GM19455 (cell line): ENCODE results near the gene CACNA2D1.

Source experiments
- ATAC-seq: cut with Tn5 transposase; IDR thresholded peaks from one replicate; pipeline ENCODE4 v1.9.1; 2021; ENCODE audit not compliant: unreplicated experiment

Gene CACNA2D1

DNA sequence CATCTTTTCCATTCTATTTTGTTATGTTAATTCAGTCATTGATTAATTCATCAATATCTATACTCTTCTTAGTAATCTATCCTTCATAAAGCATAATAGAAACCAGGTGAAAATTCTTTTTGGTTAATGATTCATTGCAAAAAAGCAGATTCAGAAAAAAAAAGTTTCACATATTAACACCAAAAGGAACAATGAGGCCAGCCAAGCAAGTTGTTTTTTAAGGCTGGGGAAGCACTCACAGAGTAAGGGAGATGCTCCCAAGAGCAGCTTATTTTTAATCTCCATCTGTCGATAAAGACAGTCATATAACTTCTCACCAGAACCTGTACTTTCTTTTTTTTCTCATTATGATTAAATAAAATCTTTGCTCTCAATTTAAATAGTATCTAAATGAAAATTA lies 95.8 kb downstream of the CACNA2D1 start:
- no peak for ATAC-seq

DNA sequence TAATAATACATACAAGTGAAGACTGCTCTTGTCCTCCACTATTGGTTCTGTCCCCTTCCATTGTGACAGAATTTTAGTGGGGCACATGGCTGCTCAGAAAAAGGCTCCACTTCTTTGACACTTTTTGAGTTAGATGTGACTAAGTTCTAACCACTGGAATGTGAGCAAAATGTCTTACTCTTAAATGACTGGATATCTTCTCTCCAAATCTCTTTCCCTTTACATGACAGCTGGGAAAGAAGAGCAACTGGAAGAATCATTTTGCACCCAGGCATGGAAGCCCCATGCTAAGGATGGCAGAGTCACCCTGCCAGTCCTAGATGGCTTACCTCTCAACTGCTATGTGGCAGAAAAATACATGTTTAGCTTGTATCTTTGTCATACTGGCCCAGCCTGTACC lies 97.7 kb downstream of the CACNA2D1 start:
- ATAC-seq: no peak

DNA sequence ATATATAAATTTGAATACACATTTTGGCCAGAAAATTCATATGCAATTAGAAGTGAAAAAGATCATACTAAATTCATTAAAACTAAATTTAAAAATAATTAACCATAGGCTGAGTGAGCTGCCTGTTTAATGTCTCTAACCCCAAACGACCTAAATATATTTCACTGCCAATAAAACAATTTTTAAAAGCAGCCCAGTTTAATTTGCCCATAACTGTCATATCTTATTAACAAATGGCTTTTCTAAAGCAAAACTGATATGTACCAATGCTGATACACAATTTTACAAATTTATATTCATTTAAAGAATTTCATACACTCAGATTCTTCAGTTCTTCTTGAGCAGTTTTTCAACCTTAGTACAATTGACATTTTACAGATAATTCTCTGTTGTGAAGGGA lies 99.9 kb downstream of the CACNA2D1 start:
- no peak for ATAC-seq

DNA sequence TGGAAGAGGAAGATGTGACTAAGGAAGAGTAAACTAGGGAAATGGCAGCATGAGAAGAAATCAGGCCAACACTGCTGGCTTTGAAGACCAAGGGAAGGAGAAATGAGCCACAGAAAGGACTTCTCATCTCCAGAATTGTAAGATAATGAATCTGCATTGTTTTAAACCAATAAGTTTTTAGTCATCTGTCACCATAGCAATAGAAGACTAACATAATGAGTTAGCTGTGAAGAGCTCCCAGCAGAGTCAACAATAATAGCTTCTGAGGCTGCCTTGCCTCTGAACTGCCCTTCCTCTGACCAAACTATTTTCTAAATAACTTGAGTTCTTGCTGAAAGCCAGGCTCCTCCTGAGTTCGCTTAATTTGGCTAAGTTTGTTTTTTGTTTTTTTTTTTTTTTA lies 103.6 kb downstream of the CACNA2D1 start:
- no peak for ATAC-seq

DNA sequence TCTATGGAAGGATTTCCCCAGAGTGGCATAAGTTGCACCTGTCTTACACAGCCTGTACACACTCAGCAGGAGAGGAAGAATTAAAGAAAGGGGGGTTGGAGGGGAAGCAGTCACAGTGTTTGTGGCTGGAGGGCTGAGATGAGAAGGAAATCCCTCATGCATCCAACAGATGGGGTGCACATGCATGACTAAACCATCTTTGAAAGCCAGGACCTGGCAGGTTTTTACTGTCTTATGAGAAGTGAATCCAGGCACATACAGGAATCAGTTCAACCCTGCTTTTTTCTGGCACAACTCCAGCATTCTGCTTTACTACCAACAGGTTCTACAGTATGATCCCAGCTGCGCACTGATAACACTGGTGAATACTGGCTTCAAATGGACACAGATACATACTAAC lies 107.7 kb downstream of the CACNA2D1 start:
- ATAC-seq: no peak

- ATAC-seq: no peak
These were observed 108.6 kb downstream of the CACNA2D1 start for GRCh38 chr7:82335001-82335400.

DNA sequence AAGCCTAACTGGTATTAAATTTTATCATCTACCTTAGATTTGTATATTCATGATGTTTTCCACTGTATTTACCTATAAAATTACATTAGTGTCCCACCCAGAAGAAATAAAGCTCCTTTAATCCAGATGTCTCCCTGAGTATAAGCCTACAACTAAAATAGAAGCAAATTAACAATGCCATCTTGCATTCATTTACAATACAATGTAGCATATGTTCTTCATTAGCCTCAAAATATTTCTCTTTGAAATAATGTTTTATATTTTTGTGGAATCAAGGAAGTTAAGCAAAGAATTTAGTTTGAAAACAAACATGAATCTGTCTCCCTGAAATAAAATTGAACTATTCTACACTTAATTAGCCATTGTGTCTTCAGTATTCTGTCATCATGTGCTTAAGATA lies 112.3 kb downstream of the CACNA2D1 start:
- no peak for ATAC-seq

DNA sequence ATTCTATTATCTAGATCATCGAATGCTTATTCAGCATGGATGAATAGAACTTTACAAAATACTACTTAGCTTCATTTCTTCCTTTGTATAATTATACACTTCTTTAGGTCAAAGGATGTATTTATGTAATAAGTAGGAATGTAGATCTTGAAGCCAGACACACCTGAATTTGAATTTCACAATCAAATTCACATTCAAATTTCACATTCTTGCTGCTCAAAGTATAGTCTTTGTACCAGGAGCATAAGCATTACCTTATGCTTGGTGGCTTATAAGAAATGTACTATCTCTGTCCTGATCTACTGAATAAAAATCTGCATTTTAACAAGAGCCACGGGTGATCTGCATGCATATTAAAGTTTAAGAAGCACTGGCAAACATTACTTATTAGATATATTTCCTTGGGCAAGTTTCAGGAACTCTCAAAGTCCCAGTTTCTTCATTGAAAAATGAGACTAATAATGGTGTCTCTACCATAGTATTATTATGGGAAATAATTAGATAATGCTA lies 112.8 kb downstream of the CACNA2D1 start:
- ATAC-seq: no peak

DNA sequence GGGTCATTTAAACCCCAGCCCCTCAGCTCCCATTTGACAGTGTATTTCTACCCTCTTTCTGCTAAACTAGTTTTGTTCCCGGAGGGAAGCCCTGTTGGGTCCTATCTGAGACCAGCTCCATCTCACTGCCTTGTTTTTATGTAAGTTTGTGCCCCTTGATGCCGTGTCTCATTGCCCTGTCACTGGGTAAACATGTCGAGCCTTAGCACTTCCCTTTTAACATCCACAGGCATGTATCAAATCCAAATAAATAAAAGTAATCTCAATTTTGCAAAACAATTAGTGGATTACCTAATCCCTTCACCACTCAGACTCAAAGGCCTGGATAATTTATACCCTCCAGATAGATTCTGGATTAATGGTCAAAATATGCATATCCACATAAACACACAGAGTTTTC lies 115.7 kb downstream of the CACNA2D1 start:
- ATAC-seq: no peak

GRCh38 chr7:82325416-82325815 lies 118.2 kb downstream of the CACNA2D1 start:
- ATAC-seq: no peak

GRCh38 chr7:82323806-82324205 lies 119.8 kb downstream of the CACNA2D1 start:
- ATAC-seq: no peak

- ATAC-seq: no peak
These were observed 123.9 kb downstream of the CACNA2D1 start for GRCh38 chr7:82319674-82320118.

DNA sequence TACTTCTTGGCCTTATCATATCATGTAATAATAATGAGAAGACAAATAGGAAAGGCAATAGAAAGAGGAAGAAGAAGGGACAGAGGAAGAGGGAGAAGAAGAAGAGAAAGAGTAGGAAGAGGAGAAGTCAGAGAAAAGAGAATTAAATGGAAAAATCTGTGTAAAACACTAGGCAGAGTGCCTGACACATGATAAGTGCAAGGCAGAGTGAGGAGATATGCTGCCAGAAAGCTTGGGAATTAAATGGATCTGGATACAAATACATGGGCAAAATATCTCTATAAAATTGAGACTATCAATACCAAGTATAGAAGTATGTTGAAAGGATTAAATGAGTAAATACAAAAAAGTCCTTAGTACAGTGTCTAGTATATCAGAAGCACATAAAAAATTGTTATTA lies 124.8 kb downstream of the CACNA2D1 start:
- ATAC-seq: no peak

DNA sequence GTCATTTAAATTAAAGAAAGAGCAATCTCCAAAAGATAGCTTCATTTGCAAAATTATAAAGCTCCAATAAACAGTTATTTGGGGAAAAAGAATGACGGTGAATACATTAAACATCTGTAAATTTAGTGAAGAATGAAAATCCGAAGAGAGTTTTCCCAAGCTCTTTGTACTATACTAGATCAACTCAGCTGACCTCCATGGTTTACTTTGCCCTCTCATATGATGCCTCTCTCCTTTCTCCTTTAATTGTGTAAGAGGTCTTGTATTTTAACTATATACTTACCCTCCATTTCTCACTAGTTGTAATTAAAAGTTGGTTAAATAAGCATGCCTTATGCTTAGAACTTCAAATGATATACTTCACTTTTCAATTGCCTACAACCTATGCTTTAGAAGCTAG lies 125.8 kb downstream of the CACNA2D1 start:
- ATAC-seq: no peak

- no peak for ATAC-seq
These were observed 126.3 kb downstream of the CACNA2D1 start for GRCh38 chr7:82317257-82317721.

DNA sequence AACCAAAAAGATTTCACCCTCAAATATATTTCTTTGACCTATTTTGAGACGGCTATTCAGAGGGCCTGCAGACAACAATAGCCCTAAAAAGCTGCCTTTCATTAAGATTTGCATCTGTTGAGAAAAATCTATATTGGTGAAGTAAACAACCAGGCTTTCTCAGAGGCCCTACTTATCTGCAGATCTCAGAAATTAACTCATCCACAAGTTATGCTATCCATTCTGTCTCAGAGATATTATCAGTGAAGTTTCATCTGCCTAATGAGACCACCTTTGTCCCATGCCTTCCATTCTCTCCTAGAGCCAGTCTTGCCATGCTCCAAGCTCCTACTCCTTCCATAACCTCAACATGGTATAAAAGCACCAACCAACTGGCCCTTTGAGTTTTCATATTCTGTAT lies 130.3 kb downstream of the CACNA2D1 start:
- ATAC-seq: no peak

GRCh38 chr7:82312646-82313045 lies 130.9 kb downstream of the CACNA2D1 start:
- no peak for ATAC-seq

- ATAC-seq: no peak
These were observed 138.1 kb downstream of the CACNA2D1 start for GRCh38 chr7:82305347-82306005.

- no peak for ATAC-seq
These were observed 148.7 kb downstream of the CACNA2D1 start for GRCh38 chr7:82294865-82295264.

DNA sequence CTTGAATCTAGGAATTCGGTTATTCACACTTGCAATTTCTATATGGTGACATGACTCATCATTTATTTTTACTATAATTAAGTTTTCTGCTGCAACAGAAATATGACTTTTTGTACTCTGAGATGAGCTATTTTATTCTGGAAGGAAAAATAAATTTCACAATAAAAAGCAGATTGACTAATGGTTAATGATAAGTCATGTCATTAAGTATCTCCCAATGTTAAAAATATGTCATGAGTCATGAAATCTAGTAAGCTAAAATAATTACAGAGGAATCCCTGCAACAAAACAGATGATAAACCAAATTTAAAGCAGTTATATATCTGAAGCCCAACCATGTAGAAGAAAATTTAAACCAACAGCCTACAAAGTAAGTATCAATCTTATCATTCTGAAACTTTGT lies 149.2 kb downstream of the CACNA2D1 start:
- ATAC-seq: no peak

DNA sequence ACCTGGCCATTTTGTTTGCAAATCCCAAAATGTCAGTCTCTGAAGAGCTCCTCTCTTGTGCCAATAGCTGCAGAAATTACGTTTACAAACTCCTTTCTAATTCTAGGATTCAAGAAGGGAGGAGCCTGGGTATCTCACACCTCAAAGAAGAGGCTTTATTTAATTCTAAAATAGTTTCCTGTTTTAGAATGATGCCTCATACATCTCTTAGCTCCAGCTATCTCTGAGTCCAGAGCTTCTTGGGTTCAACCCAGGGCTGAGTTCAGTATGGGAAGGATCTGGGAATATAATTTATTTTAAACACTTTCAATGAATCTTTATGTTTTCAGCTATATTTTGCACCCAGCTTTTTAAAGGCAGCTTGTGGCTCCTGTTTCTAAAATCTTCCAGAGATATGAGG lies 150.1 kb downstream of the CACNA2D1 start:
- no peak for ATAC-seq

DNA sequence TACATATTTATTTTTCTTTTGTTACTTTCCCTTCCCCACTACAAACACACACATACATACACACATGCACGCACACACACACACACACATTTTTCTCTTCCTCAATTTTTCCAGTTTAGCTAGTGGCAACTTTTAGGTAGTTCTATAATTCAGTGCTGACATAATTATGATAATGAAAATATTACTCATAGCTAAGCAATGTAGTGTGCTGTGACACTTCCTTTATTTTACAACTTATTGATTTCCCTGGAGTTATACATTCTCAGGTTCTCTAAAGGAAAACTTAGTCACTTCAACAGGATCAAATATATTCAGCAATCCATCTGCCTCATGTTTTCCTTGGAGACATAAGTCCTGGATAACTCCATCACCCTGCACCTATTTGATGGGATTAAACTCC lies 151.6 kb downstream of the CACNA2D1 start:
- ATAC-seq: no peak

GRCh38 chr7:82289889-82290288 lies 153.7 kb downstream of the CACNA2D1 start:
- no peak for ATAC-seq
